Upper lobe of left lung (tissue), 4 donors: ENCODE data around the gene CCDC9.

Experiments
- CTCF ChIP-seq, 6 experiments: fragments of 450-650 bp in 4 of 6; fragments of 200-600 bp in 2 of 6; sonication (generic) in 2 of 6; IDR thresholded peaks; one replicate each; pipeline ENCODE4 v1.5.1; 2016 to 2019; ENCODE audit warnings: antibody characterized with exemption in 6 of 6
- EP300 ChIP-seq, 4 donors: sonication (generic); formaldehyde crosslinking; IDR thresholded peaks; one replicate each; pipeline ENCODE4 v1.5.1; 2017; ENCODE audit warnings: antibody characterized with exemption in 4 of 4, control low read depth in 2 of 4
- POLR2A ChIP-seq, 4 donors: fragments of 450-650 bp; IDR thresholded peaks; one replicate each; pipeline ENCODE4 v1.5.1; 2016 to 2017; ENCODE audit warnings: antibody characterized with exemption in 4 of 4, mild to moderate bottlenecking in 2 of 4
- POLR2AphosphoS5 ChIP-seq, 2 donors: sonication (generic); formaldehyde crosslinking; IDR thresholded peaks; one replicate each; pipeline ENCODE4 v1.5.1; 2017; ENCODE audit warnings: antibody characterized with exemption in 2 of 2

- TF ChIP-seq POLR2A (IDR thresholded peaks at IDR 0.05) = no peak
- no peak for TF ChIP-seq CTCF (IDR thresholded peaks at IDR 0.05)
- no peak for TF ChIP-seq POLR2AphosphoS5 (IDR thresholded peaks at IDR 0.05)
- no peak for TF ChIP-seq EP300 (IDR thresholded peaks at IDR 0.05)
These were observed 14.1 kb downstream of the CCDC9 start for GRCh38 chr19:47270408-47270807.
